Stomach smooth muscle (tissue), 2 donors: Measurements from ENCODE around the gene KIRREL3.
A peak's percentile ranks its signal among the peaks of the same experiment; 100 is the strongest.

Experiments
- H3K27ac ChIP-seq: one replicate; pipeline ENCODE4 v1.7.0; 2013; ENCODE audit warnings: mild to moderate bottlenecking, low read length, inconsistent platforms
- H3K27me3 ChIP-seq, 2 donors: one replicate each; pipeline ENCODE4 v1.7.0; 2013; ENCODE audit warnings: low read length in 2 of 2; ENCODE audit not compliant: insufficient read depth in 2 of 2, control insufficient read depth in 1 of 2
- H3K36me3 ChIP-seq, 2 donors: one replicate each; pipeline ENCODE4 v1.7.0; 2013; ENCODE audit warnings: low read length in 2 of 2; ENCODE audit not compliant: control insufficient read depth in 2 of 2, insufficient read depth in 2 of 2
- H3K4me1 ChIP-seq: one replicate; pipeline ENCODE4 v1.7.0; 2013; ENCODE audit warnings: low read length; ENCODE audit not compliant: control insufficient read depth, insufficient read depth
- H3K4me3 ChIP-seq, 2 donors: one replicate each; pipeline ENCODE4 v1.7.0; 2013; ENCODE audit warnings: low read length in 2 of 2
- H3K9ac ChIP-seq, 2 donors: one replicate each; pipeline ENCODE4 v1.7.0; 2013; ENCODE audit warnings: low read length in 2 of 2, mild to moderate bottlenecking in 1 of 2
- H3K9me3 ChIP-seq, 2 donors: one replicate each; pipeline ENCODE4 v1.7.0; 2013; ENCODE audit warnings: low read length in 2 of 2; ENCODE audit not compliant: control insufficient read depth in 2 of 2
- donor health status: healthy.
- donor health status: Pancreatic carcinoma.

KIRREL3 gene

GRCh38 chr11:126485021-126485792 lies 515.4 kb downstream of the KIRREL3 start:
- no peak overlapping the region for H3K27ac ChIP-seq
- no peak overlapping the region for H3K4me3 ChIP-seq
- no peaks in the 10 kb centered on the region for H3K36me3 ChIP-seq
- H3K27me3 ChIP-seq: no peaks in the 10 kb centered on the region
- no peaks in the 10 kb centered on the region for H3K9me3 ChIP-seq
- H3K4me1 ChIP-seq: peaks cover 5% of the 10 kb centered on the region
- no peak overlapping the region for H3K9ac ChIP-seq

GRCh38 chr11:126484266-126484665 lies 516.3 kb downstream of the KIRREL3 start:
- Histone ChIP-seq H3K9me3 (no peaks in the 10 kb centered on the region), H3K9ac (no peak overlapping the region), H3K4me3 (no peak overlapping the region), H3K27me3 (no peaks in the 10 kb centered on the region), H3K27ac (no peak overlapping the region), H3K36me3 (no peaks in the 10 kb centered on the region), H3K4me1 (peaks cover 5% of the 10 kb centered on the region)

- Histone ChIP-seq H3K4me1 (peaks cover 5% of the 10 kb centered on the region), H3K4me3 (no peak overlapping the region), H3K27ac (no peak overlapping the region), H3K9ac (no peak overlapping the region), H3K36me3 (no peaks in the 10 kb centered on the region), H3K9me3 (no peaks in the 10 kb centered on the region), H3K27me3 (no peaks in the 10 kb centered on the region)
Observed at GRCh38 chr11:126483621-126484195, 516.9 kb downstream of the KIRREL3 start.

GRCh38 chr11:126482586-126483108 lies 517.9 kb downstream of the KIRREL3 start:
- H3K4me1 ChIP-seq: peaks cover 5% of the 10 kb centered on the region
- no peak overlapping the region for H3K9ac ChIP-seq
- H3K27me3 ChIP-seq: no peaks in the 10 kb centered on the region
- no peak overlapping the region for H3K4me3 ChIP-seq
- H3K27ac ChIP-seq: no peak overlapping the region
- no peaks in the 10 kb centered on the region for H3K9me3 ChIP-seq
- H3K36me3 ChIP-seq: no peaks in the 10 kb centered on the region

- Histone ChIP-seq H3K36me3 (no peaks in the 10 kb centered on the region), H3K4me1 (peaks cover 5% of the 10 kb centered on the region), H3K9ac (no peak overlapping the region), H3K4me3 (no peak overlapping the region), H3K27ac (no peak overlapping the region), H3K27me3 (no peaks in the 10 kb centered on the region), H3K9me3 (no peaks in the 10 kb centered on the region)
Observed at GRCh38 chr11:126481303-126481680, 519.3 kb downstream of the KIRREL3 start.

- peak overlapping the region; percentile 74 for H3K27ac ChIP-seq
- H3K9me3 ChIP-seq: no peaks in the 10 kb centered on the region
- H3K4me1 ChIP-seq: peaks cover 5% of the 10 kb centered on the region
- H3K27me3 ChIP-seq: no peaks in the 10 kb centered on the region
- H3K9ac ChIP-seq: peak overlapping the region; percentile 42 to 79
- H3K4me3 ChIP-seq: peak overlapping the region in 1 of 2 donors; percentile 66
- no peaks in the 10 kb centered on the region for H3K36me3 ChIP-seq
Observed at GRCh38 chr11:126480410-126481302, 519.9 kb downstream of the KIRREL3 start.

- H3K9ac ChIP-seq: no peak overlapping the region
- H3K4me1 ChIP-seq: peaks cover 5% of the 10 kb centered on the region
- H3K27ac ChIP-seq: no peak overlapping the region
- H3K36me3 ChIP-seq: no peaks in the 10 kb centered on the region
- no peaks in the 10 kb centered on the region for H3K27me3 ChIP-seq
- no peaks in the 10 kb centered on the region for H3K9me3 ChIP-seq
- H3K4me3 ChIP-seq: no peak overlapping the region
Observed at GRCh38 chr11:126480015-126480409, 520.6 kb downstream of the KIRREL3 start.

- Histone ChIP-seq H3K4me1 (peaks cover 5% of the 10 kb centered on the region), H3K9me3 (no peaks in the 10 kb centered on the region), H3K27me3 (no peaks in the 10 kb centered on the region), H3K36me3 (no peaks in the 10 kb centered on the region), H3K9ac (no peak overlapping the region), H3K27ac (no peak overlapping the region), H3K4me3 (no peak overlapping the region)
Observed at GRCh38 chr11:126479178-126479930, 521.2 kb downstream of the KIRREL3 start.

- Histone ChIP-seq H3K4me1 (peaks cover 5% of the 10 kb centered on the region), H3K9me3 (no peaks in the 10 kb centered on the region), H3K4me3 (no peak overlapping the region), H3K27ac (no peak overlapping the region), H3K27me3 (no peaks in the 10 kb centered on the region), H3K36me3 (no peaks in the 10 kb centered on the region), H3K9ac (no peak overlapping the region)
Observed at GRCh38 chr11:126478466-126478865, 522.1 kb downstream of the KIRREL3 start.
